ENCODE results near the gene HSPA4.
"Not testable (repeated sequence)": the region's sequence is repeated elsewhere in the genome, so short reads cannot be mapped to it uniquely, and the experiment has no call there.

HSPA4 gene

DNA sequence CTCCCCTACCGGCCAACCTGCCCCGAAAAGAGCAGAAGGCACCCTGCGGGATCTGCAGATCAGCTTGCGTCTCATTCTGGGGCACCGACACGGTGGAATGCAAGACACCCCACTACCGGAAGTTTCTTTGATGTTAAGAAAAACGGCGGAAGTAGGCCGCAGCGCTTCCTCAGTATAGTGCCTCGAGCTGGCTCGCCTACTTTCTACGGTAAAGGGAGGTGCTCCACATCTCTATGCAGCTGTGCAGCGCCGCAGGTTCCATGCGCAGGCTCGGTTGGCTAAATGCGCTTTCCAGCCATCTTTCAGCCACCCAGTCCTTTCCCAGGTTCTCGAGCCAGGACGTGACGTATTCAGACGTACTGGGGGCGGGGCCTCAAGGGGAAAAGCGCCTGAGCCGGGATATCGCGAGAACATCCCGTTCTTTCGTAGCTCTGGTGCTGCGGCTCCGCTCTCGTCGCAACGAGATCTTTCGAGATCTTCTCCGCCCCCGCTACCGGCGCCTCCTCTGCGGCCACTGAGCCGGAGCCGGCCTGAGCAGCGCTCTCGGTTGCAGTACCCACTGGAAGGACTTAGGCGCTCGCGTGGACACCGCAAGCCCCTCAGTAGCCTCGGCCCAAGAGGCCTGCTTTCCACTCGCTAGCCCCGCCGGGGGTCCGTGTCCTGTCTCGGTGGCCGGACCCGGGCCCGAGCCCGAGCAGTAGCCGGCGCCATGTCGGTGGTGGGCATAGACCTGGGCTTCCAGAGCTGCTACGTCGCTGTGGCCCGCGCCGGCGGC is at the start of gene HSPA4:
TSS of gene HSPA4 (plus strand) at position 472 of the 775 bp plus-strand sequence. CDS start at position 710, 238 bp downstream.
- in situ Hi-C loops (cut with MboI; ENCODE audit: low sequenced_read_pairs) = no loop called here

- in situ Hi-C loops (cut with MboI; ENCODE audit: low sequenced_read_pairs) = no loop called here
These were observed 45.2 kb upstream of the HSPA4 start for GRCh38 chr5:133006653-133007052.

DNA sequence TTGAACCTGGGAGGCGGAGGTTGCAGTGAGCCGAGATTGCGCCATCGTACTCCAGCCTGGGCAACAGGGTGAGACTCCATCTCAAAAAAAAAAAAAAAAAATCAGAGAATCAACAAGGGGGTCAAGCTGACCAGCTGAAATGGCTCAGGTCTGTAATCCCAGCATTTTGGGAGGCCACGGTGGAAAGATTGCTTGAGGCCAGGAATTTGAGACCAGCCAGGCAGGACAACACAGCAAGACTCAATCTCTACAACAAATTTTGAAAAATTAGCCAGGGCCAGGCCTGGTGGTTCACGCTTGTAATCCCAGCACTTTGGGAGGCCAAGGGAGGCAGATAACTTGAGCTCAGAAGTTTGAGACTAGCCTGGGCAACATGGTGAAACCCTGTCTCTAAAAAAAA is 43.4 kb upstream of the HSPA4 start:
- in situ Hi-C loops (cut with MboI; ENCODE audit: low sequenced_read_pairs) = not testable (repeated sequence)

- in situ Hi-C loops (cut with MboI; ENCODE audit: low sequenced_read_pairs) = no loop called here
These were observed 36.3 kb upstream of the HSPA4 start for GRCh38 chr5:133015466-133015865.

- in situ Hi-C loops (cut with MboI; ENCODE audit: low sequenced_read_pairs) = no loop called here
These were observed 33.8 kb upstream of the HSPA4 start for GRCh38 chr5:133017964-133018363.

DNA sequence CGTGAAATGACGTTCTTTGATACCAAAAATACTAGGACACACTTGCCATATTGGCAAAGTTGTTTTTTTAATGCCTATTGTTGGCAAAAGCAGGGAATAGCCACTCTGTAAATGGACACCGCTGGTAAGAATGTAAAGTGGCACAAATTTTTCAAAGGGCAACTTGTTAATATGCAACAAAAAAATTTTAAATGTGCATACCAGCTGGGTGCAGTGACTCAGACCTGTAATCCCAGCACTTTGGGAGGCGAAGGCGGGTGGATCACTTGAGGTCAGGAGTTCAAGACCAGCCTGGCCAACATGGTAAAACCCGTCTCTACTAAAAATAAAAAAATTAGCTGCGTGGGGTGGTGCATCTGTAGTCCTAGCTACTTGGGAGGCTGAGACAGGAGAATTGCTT is 32.3 kb upstream of the HSPA4 start:
- in situ Hi-C loops (cut with MboI; ENCODE audit: low sequenced_read_pairs) = not testable (repeated sequence)

DNA sequence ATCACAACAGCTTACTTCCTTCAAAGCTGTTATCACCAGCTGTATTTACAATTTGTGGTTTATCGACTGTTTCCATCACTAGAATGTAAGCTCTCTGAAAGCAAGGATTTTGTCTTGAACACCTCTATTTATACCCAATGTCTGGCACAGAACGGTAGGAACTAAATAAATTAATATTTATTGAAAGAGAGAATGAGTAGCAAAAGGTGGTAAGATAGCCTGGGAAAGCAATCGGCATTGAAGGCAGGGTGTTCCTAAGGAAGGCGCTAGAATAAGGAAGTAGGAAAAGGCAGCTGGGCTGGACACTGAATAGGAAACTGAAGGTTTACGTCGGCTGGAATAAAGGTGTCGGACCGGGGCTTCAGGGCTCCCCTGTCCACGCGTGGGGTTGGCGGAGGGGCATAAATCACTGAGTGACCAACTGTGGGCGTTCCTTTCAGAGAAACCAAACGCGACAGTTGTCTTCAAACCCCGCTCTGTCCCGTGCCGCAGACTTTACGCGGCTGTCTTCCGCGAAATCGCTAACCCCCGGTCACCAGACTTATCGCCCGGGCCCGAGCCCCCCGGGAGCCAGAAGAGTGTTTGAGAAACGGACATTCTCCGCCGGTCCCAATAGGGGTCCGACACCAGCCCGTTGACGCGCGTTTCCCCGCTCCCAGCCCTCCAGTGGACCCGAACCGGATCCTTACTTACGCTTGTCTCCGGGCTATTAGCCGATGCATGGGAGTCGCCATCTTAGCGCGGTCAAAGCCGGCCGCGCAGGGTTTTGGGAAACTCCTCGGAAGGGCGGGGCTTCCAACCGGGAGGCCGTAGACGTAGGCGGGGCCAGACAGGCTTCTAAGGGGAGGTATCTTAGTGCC is 25.8 kb upstream of the HSPA4 start, which contains the start of gene ZCCHC10:
TSS of gene ZCCHC10 (minus strand) at position 746 of the 860 bp plus-strand sequence. CDS start at position 734, 12 bp downstream.
- in situ Hi-C loops (cut with MboI; ENCODE audit: low sequenced_read_pairs) = no loop called here

DNA sequence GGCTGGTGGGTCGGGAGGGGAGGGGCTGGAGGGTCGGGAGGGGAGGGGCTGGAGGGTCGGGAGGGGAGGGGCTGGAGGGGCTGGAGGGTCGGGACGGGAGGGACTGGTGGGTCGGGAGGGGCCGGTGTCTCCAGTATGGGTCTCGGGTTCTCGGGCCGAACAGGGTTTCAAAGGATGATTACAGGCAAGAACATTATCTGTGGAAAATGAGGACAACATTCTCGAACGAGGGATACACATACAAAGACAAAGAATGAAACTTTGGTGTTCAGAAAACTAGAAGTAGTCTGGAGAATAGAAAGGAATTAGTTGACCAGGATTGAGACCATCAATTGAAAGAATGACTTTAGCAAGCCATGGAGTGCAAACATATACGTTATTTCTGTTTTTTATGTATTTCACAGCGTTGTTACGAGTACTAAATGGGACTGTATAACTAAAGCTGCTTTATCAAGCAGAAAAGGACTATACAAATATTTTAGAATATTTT is 25.1 kb upstream of the HSPA4 start:
- in situ Hi-C loops (cut with MboI; ENCODE audit: low sequenced_read_pairs) = no loop called here

- in situ Hi-C loops (cut with MboI; ENCODE audit: low sequenced_read_pairs) = no loop called here
These were observed 22.4 kb upstream of the HSPA4 start for GRCh38 chr5:133029416-133029815.

DNA sequence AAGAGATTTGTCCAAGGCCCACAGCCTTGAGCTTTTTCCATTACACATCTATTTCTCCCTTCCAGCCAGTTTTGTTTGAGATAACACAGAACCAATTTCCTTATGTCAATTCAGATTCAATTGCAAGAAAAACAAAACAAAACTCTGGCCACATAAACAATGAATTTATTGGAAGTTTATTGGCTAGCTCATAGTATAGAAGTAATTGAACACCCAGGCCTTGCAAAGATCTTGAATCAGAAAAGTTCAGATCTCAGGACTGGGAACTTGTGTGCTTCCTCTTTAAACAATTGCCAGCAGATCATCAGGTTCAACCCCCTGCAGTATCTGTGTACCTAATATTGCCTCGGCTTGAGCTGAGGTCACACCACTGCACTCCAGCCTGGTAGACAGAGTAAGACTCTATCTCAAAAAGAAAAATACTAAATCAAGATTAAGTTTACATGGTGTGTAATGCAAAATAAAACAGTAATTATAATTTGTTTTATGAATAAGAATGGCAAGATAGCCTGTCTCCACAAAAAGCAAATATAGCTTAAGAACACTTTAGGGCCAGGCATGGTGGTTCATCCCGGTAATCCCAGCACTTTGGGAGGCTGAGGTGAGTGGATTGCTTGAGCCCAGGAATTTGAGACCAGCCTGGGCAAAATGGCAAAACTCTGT is 21.3 kb upstream of the HSPA4 start:
- in situ Hi-C loops (cut with MboI; ENCODE audit: low sequenced_read_pairs) = no loop called here

DNA sequence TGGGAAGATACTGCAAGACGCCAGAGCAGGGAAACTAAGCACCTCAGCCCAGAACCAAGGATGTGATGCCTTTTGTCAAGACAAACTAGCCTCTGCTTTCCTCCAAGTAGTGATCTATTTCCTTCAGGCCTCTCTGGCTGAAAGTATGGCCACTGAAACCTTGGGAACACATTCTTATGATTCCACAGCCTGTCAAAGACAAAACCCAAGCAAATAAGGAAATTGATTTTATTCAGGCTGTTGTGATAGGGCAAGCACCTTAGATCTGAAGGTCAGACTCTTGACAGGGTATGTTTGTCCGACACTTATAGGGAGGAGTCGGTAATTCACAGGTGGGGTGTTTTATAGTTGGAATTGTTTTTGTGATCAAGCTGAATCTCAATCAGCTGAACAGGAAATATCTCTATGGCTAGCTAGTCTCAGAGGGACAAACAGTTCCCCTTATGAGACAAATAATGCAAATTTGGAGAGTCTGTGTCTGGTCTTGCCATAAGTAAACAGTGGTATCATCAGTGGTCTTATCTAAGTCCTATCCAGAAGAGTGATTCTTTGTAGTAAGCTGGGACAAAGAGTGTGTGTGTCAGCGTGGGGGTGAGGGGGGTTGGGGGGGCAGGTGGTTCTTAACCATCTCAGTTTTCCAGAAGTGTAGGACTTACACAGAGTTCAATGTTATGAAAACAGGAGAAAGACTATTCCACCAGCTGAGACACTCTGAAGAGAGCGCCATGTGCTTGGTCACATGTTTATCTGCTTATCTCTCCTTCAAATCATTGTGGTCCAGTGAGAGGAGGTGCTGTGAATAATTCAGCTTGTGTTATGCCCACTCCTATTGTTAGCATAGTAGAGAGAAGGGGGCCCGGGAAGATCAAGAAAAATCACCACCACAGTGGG is 18.7 kb upstream of the HSPA4 start:
- in situ Hi-C loops (cut with MboI; ENCODE audit: low sequenced_read_pairs) = no loop called here

- in situ Hi-C loops (cut with MboI; ENCODE audit: low sequenced_read_pairs) = no loop called here
These were observed 17.7 kb upstream of the HSPA4 start for GRCh38 chr5:133034064-133034463.

DNA sequence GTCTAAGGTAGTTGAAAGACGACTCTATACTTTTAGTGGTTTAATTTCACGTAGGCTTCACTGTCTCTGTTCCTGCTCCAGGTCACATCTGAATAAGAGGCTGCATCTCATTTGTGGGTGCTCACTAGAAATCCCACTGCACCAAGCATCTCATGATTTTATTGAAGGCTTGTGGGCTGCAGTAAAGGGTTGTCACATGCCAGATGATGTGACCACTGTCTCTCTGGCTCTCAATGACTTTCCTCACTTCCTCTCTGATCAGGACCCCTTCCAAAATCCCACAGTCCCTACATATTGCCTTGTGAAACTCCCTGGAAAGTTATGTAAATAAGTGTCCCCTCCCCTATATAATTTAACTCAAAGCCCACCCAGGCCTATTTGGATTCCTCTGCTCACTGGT is 16.6 kb upstream of the HSPA4 start:
- in situ Hi-C loops (cut with MboI; ENCODE audit: low sequenced_read_pairs) = no loop called here

- in situ Hi-C loops (cut with MboI; ENCODE audit: low sequenced_read_pairs) = not testable (repeated sequence)
These were observed 15.1 kb upstream of the HSPA4 start for GRCh38 chr5:133036677-133037076.

GRCh38 chr5:133041157-133041784 is 10.5 kb upstream of the HSPA4 start:
- in situ Hi-C loops (cut with MboI; ENCODE audit: low sequenced_read_pairs) = no loop called here

GRCh38 chr5:133041910-133042309 is 9.9 kb upstream of the HSPA4 start:
- in situ Hi-C loops (cut with MboI; ENCODE audit: low sequenced_read_pairs) = no loop called here

DNA sequence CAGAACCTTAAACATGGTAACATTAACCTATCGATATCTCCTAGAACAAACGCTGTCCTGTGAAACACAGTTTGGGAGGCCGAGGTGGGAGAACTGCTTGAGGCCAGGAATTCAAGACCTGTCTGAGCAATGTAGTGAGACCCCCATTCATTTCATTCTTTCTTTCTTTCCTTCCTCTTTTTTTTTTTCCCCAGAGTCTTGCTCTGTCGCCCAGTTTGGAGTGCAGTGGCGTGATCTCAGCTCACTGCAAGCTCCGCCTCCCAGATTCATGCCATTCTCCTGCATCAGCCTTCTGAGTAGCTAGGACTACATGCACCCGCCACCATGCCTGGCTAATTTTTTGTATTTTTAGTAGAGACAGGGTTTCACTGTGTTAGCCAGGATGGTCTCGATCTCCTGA is 5.3 kb upstream of the HSPA4 start:
- in situ Hi-C loops (cut with MboI; ENCODE audit: low sequenced_read_pairs) = not testable (repeated sequence)

DNA sequence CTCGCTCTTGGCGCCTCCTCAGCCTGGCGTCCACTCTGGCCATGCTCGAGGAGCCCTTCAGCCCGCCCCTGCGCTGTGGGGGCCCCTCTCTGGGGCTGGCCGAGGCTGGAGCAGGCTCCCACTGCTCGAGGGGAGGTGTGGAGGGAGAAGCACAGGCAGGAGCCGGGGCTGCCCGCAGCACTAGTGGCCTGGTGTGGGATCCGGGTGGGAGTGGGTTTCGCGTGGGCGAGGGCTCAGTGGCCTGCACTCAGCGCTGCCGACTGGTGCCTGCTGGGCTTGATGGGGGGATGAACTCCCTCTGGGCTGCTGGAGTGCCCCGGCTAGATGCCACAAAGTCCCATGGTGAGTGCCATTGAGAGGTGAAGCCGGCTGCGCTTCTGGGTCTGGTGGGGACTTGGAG is 4.4 kb upstream of the HSPA4 start:
- in situ Hi-C loops (cut with MboI; ENCODE audit: low sequenced_read_pairs) = no loop called here

DNA sequence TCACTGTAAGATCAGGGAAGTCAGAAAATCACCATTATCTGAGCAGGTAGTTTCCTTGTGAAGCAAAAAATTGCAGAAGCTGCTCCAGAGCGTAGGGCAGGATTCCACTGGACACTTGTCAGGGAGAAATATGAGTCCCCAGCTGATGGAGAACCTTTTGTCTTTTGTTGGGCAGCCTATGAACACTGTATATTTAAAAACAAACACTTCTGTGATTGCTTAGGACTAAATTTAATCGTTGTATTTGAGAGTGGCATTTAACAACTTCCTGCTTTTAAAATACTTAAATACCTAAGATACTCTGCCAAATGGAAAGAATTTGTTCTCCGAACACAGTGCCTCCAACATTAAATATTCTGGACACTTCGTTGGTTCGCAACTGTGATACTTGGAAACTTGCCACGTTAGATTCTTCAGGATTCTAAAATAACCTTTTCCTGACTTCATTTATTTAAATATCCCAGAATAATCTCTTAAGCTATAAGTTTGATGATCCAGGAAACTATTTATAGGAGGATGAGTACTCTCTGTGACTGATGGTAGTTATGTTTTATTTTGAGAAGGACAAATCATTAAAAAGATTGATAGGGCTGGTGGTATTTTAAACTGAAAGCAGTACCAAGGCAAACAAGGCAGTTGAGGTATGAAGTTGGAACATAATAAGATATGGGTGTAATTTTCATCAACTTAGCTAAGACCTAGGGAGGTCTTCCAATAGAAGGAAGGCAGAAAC is 2.7 kb upstream of the HSPA4 start:
- in situ Hi-C loops (cut with MboI; ENCODE audit: low sequenced_read_pairs) = no loop called here

Data from HL-60/S4 treated with retinoic acid at 250 ng/mL for 4 days and 3 days (cell line).